Stimulated activated CD8-positive, alpha-beta memory T cell treated with anti-CD3 and anti-CD28 coated beads, Interleukin-7, amount 100 ng/mL, for 1 hour (primary cell): Measurements from ENCODE around the gene HASPIN.
A peak's percentile ranks its signal among the peaks of the same experiment; 100 is the strongest.

Experiments
- DNase-seq, 2 donors: peaks; one replicate each; pipeline ENCODE4 v3.0.0-alpha.2; 2020; ENCODE audit warnings: low read depth in 2 of 2

The HASPIN gene

DNA sequence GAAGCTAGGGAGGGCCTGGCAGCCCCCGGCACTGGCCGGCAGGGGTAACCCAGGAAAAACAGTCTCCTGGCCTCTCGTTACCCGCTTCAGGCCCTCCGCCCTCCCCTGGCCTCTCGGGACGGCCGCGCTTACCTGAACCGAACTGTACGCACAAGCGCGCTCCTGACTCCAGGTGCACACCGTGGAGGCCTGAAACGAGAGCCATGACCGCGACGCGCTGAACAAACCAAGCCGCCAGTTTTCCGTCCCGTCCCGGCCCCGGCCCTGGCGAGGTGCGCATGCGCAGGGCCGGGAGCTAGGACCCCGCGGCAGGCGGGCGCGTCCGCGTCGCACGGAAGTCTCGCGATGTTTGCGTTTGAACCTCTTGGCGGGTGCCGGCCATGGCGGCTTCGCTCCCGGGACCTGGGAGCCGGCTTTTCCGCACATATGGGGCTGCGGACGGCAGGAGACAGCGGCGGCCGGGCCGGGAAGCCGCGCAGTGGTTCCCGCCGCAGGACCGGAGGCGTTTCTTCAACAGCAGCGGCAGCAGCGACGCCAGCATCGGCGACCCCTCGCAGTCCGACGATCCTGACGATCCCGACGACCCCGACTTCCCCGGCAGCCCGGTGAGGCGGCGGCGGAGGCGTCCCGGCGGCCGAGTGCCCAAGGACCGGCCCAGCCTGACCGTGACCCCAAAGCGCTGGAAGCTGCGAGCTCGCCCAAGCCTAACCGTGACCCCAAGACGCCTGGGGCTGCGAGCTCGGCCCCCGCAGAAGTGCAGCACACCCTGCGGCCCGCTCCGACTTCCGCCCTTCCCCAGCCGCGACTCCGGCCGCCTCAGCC is at the start of gene HASPIN:
TSS of gene HASPIN (plus strand) at position 348 of the 822 bp plus-strand sequence. CDS start at position 381, 33 bp downstream.
- DNase-seq: peak; percentile 81 to 82

DNA sequence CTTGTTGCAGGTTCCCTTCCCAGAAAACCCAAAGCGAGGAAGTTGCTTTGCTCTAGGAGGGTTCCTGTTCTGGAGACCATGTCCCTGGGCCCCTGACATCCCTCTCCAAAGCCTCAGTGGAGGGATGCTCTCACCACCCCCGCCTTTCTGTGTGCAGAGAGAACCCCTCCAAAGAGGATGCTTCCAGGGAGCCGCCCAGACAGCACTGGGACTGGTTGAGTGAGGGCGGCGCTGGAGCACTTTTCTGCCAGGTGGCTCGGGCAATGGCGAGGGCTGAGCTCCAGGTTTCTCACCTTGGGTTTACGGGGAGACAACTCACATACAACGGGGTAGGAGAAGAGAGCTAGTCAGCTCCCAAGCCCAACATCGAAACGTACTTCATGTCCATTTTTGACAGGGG is 47.8 kb upstream of the HASPIN start:
- DNase-seq: no peak

DNA sequence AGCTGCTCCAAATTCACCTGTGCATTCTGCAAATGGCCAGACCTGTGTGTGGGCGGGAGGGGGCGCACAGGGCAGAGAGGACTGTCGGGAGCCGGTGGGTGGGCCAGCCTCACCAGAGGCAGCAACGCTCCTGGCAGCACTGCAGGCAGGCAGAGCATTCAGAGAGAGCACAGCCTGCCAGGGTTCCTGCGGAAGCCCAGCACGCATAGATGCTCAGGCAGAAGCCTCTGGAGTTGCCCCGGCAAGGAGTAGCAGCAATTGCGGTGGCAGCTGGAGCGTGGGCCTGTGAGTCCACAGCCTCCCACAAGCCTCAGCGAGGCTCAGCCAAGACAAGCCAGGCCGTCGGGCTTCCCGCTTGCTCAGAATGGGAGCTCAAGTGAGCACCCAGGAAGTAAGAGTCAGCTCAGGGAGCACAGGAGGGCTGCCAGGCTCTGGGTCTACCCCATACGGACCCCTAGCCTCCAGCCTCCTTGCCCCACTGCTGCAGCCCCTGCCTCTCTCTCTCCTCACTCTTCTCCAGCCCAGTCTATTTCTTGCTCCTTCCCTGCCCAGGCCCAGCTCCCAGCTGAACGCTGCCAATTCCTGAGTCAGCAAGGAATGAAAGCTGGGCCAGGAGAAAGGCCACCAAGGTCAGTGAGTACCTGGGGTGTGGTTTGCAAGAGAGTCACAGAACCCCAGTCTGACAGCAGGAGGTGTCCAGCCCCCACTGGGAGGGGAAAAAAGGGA is 45.4 kb upstream of the HASPIN start:
- no peak for DNase-seq

DNA sequence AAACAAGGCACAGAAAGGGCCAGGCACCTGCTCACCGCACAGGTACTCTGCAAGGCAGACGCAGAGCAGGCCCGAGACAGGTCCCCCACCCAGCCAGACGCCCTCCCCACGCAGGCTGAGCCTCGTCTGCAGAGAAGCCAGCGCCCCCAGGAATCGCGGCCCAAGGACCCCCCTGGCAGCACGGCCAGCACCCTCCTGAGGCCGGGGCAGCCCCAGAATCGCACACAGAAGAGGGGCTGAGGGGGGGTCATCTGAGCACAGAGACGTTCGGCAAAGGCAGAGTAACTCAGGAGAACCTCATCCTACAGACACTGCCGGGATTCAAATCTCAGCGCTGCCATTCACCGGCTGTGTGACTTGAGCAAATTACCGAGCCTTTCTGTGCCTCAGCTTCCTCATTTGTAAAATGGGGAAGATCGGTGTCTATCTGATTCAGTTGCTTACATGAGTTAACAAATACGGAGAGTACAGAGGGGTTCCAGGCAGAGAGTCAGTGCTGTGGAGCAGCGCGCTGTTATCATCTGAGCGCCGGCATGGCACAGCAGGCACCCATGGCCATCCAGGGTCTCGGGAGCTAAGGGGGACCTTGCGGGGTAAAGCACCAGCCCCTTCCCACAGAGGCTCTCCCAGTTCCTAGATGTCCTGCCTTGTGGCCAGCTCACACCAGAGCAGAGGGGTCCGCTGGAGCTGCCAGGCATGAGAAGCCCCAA is 44.7 kb upstream of the HASPIN start:
- no peak for DNase-seq

DNA sequence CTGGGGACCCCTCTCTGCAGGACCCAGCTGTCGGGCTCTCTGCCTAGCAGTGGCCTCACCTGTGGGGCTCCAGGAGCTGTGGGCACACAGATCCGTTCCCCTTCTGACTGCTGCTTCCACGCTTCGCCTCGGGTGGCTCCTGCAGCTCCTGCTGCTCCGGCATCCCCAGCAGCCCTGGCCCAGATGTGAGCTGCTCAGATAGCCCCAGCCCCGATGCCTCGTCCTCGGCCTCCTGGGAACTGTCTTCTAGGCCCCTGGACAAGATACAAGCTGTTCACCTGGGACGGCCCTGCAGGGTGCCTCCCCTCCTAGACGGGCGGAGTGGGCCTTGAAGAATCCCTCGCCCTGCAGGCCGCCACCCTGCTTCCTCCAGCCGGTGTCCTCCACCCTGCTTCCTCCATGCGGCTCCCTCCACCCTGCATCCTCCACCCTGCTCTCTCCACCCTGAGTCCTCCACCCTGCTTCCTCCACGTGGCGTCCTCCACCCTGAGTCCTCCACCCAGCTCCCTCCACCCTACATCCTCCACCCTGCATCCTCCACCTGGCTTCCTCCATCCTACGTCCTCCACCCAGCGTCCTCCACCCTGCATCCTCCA is 44.1 kb upstream of the HASPIN start:
- no peak for DNase-seq

DNA sequence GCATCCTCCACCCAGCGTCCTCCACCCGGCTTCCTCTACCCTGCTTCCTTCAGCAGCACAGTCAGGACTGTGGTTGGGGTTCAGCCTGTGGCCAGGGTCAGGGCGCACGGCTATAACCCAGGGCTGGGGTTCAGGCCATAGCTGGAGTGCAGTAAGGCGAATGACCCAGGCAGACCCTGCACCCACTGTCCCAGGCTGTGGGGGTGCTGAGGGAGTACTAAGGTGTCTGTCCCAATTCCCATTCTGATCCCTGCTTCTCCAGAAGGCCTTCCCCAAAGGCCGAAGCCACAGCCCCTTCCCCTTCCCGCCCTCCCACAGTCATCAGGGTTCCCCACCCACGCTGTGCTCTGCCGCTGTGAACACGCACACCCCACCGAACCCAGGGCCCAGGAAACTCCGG is 42.6 kb upstream of the HASPIN start:
- no peak for DNase-seq

DNA sequence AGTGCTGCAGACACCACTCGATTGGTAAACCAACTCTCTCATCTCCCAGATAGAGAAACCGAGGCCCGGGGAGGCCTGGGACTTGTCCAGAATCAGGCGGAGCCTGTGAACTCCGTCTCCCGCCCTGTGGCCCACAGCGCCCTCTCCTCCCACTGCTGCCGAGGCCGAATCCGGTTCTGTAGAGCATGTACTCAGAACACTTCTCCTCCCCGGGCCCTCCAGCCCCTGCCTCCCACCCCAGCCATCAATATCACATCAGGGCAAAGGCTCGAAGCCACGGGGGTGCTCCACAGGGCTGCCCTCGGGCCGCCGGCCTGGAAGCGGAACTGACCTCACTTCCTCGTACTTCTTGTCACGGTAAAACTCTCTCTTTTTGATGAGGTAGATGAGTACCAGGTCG is 42.1 kb upstream of the HASPIN start:
- no peak for DNase-seq

DNA sequence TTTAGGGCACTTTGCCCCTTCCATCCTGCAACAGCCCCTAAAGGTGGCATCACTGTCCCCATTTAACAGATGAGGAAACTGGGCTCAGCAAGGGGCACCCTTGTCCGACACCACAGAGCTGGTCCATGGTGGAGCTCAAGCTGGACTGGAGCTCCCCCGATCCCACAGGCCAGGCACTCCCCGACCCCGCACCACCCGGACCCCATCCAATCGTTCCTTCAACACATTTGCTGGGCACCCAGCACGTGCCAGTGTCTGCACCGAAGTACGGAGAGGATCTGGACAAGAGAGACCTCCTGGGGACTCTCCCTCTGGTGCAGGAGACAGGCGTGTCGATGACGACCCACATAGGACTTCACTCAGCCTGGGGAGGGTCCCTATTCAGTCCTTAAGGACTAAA is 41.7 kb upstream of the HASPIN start:
- DNase-seq: no peak

DNA sequence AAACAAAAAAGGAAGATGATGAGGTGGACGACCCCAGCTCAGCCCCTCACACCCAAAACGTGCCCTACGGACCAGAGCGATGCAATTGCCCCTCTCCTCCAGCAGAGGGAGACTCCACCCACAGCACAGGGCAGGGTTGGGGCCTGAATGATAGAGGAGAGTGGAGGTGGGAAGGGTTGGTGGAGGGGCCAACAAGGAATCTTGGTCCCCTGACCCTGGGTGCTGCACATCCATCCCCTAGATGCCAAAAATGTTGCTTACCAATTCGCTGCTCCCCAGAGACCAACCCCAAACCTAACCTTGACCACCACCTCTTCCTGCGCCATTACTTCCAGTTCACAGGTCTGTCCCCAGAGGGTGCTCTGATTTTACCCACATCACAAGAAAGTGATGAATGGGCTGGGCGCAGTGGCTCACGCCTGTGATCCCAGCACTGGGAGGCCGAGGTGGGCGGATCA is 40.6 kb upstream of the HASPIN start:
- DNase-seq: no peak

DNA sequence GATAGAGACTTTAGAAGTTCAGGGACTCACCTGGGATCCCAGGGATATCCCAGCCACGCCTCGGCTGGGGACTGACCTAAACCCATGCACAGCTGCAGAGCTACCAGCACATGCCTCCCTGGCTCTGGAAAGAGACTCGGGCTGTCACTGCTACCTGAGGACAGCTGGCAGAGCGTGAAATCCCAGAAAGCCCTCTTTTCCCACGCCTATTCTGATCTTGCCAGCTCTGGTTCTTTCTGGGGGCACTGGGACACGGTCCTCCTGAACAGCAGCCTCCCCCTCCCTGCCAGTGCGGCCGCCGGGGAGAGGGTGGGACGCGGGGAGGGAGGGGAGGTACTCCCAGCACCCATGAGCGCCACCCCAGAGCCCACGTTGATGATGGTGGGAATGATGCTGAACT is 38.5 kb upstream of the HASPIN start:
- no peak for DNase-seq

DNA sequence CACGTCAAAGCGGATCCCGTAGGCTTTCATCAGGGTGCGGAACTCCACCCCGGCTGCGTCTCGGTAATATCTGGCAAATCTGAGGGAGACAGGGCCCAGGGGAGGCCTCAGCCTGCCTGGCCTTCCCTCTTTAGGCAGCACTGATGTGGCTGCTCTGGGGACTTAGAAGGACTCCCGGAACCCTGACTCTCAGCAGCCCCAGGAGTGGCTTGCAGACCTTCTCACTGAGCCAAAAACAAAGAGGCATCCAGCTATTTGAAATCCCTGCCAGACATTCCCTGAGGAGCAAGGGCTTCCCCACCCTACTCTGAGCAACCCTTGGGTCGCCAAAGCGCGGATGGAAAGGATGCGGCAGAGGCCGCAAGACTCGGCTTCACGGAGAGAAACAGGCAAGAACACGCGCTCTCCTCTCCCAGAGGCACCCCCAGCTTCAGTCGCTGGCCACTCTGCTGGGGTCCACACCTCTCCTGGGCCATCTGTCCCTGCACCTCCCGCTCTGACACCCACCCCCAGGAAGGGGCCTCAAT is 35.6 kb upstream of the HASPIN start:
- no peak for DNase-seq

DNA sequence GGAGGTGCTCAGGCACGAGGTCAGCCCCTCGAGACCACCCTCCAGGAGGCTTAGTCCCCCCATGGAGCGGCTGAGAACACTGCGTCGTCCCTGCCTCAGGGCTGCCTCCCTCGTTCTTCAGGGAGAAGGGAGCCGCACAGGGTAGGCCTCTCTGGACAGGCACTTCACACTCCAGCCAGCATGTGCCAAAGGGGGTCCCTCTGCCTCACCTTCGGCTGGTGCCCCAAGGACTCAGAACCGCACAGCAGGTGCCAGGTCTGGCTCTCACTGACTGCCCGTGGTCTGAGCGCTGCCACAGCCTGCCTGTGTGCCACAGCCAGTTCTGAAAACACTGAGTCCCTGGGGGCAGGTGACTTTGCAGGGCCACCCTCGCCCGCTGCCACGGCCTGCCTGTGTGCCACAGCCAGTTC is 34.8 kb upstream of the HASPIN start:
- DNase-seq: no peak

DNA sequence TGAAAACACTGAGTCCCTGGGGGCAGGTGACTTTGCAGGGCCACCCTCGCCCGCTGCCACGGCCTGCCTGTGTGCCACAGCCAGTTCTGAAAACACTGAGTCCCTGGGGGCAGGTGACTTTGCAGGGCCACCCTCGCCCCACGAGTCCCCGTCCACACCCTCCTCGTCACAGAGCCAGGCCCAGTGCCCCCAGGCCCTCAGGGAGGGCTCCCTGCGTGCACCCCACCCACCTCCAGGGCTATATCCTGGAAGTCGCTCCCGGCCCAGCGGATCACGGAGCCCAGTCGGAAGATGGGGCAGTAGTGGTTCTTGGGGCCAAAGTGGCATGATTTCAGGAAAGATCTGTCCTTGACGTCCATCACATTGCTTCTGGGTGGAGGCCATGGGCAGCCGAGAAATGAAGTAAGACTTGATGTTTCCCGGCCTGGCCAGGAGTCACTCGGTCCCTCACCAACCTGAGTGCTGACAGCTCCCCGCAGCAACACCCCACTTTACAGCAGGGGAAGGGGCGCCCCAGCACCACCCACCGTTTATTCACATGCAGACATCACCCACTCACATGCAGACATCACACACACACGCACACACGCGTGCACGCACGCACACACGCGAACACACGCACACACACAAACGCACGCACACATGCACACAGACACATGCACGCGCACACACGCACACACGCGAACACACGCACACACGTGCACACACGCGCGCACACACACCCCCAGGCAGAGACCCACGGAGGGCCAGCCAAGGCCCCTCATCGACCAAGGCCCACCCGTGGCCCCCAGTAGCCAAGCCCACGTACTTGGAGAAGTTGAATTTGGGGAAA is 34.2 kb upstream of the HASPIN start:
- no peak for DNase-seq

DNA sequence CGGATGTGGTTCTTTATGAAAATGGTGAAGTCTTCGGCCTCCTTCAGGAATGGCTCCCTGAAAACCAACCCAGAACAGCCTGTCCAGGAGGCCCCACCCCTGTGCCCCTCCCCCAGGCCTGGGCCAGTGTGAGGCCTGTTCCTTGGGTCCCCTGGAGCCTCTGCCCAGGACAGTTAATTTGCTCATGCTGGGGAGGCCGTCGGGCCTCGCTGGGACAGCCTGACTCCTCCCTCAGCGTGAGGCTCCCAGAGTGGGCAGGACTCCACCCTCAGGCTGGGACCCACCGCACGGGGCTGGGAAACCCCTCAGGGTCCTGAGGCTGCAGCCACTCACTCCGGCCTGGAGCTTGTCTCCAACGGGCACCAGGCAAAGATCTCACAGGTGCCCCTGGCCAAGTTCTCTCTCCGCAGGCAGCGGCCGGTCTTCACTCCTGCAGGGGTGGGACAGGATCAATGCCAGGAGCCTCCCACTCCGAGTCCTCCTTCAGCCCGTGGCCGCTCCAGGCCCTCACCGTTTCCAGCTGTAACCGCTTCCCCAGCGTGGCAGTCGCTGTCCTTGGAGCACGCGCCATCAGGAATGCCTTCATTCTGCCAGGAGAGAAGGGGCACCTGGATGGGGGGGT is 33.5 kb upstream of the HASPIN start:
- no peak for DNase-seq

DNA sequence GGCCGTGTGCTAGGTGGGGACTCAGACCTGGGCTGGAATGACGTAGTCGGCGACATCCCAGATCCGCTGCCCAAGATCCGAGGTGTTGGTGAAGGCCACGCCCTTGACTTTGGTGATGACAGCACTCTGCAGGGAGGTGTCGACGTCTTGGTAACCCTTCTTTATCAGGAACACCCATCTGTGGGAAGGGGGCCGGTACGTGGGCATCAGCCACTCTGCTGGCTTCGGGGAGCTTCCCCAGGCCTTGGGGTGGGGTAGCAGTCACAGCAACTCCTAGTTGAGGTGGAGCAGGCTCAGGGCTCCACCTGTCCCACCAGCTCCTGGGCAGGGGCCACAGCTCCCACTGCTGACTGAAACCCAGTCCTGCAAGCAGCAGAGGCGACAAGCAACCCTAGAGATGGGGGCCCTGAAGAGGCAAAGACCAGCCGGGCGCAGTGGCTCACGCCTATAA is 32.1 kb upstream of the HASPIN start:
- DNase-seq: no peak

DNA sequence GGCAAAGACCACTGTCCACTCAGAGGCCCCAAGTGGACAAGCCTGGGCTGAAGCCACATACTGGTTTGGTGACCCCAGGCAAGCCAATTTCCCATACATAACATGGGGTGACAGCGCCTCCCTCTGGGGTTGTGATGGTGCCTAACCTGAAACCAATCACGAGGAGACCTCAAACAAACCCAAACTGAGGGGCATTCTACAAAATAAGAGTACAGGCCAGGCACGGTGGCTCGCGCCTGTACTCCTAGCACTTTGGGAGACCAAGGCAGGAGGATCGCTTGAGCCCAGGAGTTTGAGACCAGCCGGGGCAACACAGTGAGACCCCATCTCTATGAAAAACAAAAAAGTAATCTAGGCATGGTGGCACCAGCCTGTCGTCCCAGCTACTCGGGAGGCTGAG is 31.4 kb upstream of the HASPIN start:
- no peak for DNase-seq

DNA sequence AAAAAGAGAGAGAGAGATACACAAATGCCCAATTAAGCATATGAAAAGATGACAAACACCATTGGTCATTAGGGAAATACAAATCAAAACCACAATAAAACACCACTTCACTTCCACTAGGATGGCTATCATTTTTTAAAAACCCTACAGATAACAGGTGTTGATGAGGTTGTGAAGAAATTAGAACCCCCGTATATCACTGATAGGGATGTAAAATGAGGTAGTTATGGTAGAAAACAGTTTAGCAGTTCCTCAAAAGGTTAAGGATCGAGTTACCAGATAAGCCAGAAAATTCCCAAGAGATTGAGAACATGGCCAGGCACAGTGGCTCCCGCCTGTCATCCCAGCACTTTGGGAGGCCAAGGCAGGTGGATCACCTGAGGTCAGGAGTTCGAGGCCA is 30.6 kb upstream of the HASPIN start:
- no peak for DNase-seq

DNA sequence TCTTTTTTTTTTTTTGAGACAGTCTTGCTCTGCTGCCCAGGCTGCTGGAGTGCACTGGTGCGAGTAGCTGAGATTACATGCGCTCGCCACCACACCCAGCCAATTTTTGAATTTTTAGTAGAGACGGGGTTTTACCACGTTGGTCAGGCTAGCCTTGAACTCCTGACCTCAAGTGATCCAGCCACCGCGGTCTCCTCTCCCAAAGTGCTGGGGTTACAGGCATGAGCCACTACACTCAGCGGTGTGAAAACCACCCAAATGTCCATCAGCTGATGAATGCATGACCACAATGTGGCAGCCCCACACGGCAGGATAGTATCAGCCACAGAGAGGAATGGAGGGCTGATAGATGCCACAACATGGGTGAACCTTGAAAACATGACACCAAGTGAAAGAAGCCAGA is 29.9 kb upstream of the HASPIN start:
- no peak for DNase-seq

DNA sequence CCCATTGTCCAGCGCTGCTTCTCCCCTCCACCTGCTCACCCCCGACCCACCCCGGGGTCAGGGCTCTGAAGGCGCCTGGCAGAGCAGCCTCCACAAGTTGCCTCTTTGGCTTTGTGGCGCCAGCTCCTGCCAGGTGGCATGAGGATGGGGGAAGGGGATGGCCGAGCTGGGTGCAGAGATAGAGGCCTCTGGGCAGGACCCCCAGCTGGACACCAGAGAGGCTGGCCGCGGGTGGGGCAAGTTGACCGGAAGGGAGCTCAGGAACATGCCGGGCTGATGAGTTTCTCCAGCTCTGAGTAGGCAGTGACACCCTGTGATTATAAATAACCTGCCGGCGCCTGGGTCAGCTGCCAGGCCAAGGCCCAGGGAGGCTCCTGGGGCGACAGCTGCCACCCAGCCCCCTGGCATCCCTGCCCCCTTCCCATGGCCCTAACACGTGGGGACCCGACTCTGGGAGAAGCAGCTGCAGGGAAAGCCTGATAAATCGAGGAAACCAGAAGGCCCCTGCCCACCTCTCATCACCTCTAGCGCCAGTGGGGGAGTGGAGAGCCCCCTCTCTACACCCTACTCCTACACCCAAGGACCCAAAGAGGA is 28.5 kb upstream of the HASPIN start:
- DNase-seq: no peak
